Natural killer cell (primary cell): ENCODE results near the gene LRRC27. TPM values are rescaled to one million over a fixed set of nuclear protein-coding genes. Genes with fewer than 3 reads are reported as not detected.
A peak's percentile ranks its signal among the peaks of the same experiment; 100 is the strongest.

ENCODE experiments used
- ATAC-seq, 3 donors: fragments of 150-1000 bp in 2 of 3; fragments of 200-7000 bp in 1 of 3; cut with Tn5 transposase; 1 replicate in 1 of 3; 2 replicates in 2 of 3; pipeline ENCODE4 v1.10.0; 2021; ENCODE audit warnings: mild to moderate bottlenecking in 2 of 3, moderate library complexity in 2 of 3
- DNase-seq, 2 donors: peaks; one replicate each; pipeline versions ENCODE4 v3.0.0 to v3.0.0-alpha.2; 2013 to 2021; ENCODE audit warnings: mixed read lengths in 1 of 2
- H3K27ac ChIP-seq: one replicate; pipeline ENCODE4 v1.5.1; 2013; ENCODE audit warnings: mild to moderate bottlenecking, low read length
- H3K27me3 ChIP-seq: one replicate; pipeline ENCODE4 v1.6.1; 2013; ENCODE audit warnings: low read length; ENCODE audit not compliant: control insufficient read depth, insufficient read depth
- H3K36me3 ChIP-seq: one replicate; pipeline ENCODE4 v1.6.1; 2013; ENCODE audit warnings: low read length; ENCODE audit not compliant: control insufficient read depth, insufficient read depth
- H3K4me1 ChIP-seq: one replicate; pipeline ENCODE4 v1.6.1; 2013; ENCODE audit warnings: low read length; ENCODE audit not compliant: control insufficient read depth, insufficient read depth
- H3K4me3 ChIP-seq: one replicate; pipeline ENCODE4 v1.5.1; 2013; ENCODE audit warnings: low read length
- H3K9me3 ChIP-seq: one replicate; pipeline ENCODE4 v1.6.1; 2013; ENCODE audit warnings: low read length; ENCODE audit not compliant: control insufficient read depth, insufficient read depth
- H3K27ac Mint-ChIP-seq, 2 donors: one replicate each; pipeline ENCODE4 v1.8.0; 2022; ENCODE audit warnings: mild to moderate bottlenecking in 2 of 2, mixed read lengths in 2 of 2, moderate library complexity in 1 of 2
- H3K27me3 Mint-ChIP-seq, 2 donors: one replicate each; pipeline ENCODE4 v1.8.0; 2022; ENCODE audit warnings: low read depth in 2 of 2, mixed read lengths in 2 of 2
- H3K36me3 Mint-ChIP-seq: one replicate; pipeline ENCODE4 v1.8.0; 2022; ENCODE audit warnings: mixed read lengths
- H3K4me1 Mint-ChIP-seq, 2 donors: one replicate each; pipeline ENCODE4 v1.8.0; 2022; ENCODE audit warnings: mixed read lengths in 2 of 2
- H3K4me3 Mint-ChIP-seq: one replicate; pipeline ENCODE4 v1.8.0; 2022; ENCODE audit warnings: mild to moderate bottlenecking, moderate library complexity, mixed read lengths
- H3K9me3 Mint-ChIP-seq, 2 donors: one replicate each; pipeline ENCODE4 v1.8.0; 2022; ENCODE audit warnings: mixed read lengths in 2 of 2
- CTCF ChIP-seq: fragments of 200-600 bp; IDR thresholded peaks from one replicate; pipeline ENCODE4 v1.8.0; 2022; ENCODE audit warnings: antibody characterized with exemption
- WGBS: methylation state at CpG from one replicate; pipeline ENCODE4 v1.1.7; 2013; ENCODE audit warnings: missing lambda C conversion rate; ENCODE audit not compliant: insufficient coverage; 5-methylcytosine and 5-hydroxymethylcytosine counted together
- intact Hi-C: fragments of 100-400 bp; cut with micrococcal nuclease; formaldehyde crosslinking; loops from one replicate; pipeline ENCODE4 v1.14.2; 2022
- total RNA-seq, 4 donors: library from RNA; stranded (reverse); fragments of 120-200 nt in 1 of 4; gene quantifications; one replicate each; pipeline versions ENCODE4 v1.2.3 to v1.2.4, GENCODE V29; 2013 to 2022

Gene LRRC27
- total RNA-seq, 3 donors from 2014 or later (not counting 1 experiment from before 2014, with no cell fraction given): 8.1 to 22.5 (median 9.9) TPM

DNA sequence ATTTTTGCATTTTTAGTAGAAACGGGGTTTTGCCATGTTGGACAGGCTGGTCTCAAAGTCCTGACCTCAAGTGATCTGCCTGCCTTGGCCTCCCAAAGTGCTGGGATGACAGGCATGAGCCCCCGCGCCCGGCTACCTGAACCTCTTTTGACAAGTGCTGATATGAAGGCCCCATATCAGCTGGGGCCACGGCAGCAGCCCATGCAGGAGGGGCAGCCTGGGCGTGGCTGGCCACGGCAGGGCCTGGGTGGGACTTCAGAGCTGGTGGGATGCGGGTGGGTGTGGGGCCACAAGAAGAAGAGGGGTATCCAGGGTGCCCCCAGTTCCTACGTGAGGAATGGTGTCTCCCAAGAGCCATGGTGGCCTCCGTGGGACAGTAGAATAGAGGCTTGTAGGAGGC is 6.9 kb downstream of the LRRC27 start:
- intact Hi-C loops: no loop called here
- WGBS: 96% methylated on average over 10 of the region's 10 CpGs
- peak overlapping the region; percentile 31 to 70 for H3K27ac Mint-ChIP-seq

DNA sequence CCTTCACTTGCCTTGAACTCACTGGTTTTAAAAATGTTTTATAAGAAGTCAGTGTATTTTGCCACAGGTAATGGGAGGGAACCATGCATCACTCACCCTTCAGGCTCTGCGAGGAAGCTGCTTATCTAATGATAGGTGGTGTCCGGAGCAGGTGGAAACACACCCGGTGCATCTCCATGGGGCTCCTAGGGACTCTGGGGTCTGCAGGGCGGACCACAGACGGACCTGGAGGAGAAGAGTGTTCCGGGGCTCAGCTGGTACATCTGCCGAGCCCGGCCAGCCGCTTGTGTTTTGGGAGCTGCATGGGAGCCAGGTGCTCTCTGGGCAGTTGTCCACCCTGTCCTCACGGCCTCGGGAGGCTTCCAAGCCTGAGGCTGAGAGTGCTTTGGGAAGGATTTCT is 7.3 kb downstream of the LRRC27 start:
- Histone ChIP-seq H3K27ac (no peak overlapping the region), H3K36me3 (peaks cover 5% of the 10 kb centered on the region), H3K4me3 (no peak overlapping the region), H3K9me3 (no peaks in the 10 kb centered on the region), H3K27me3 (no peaks in the 10 kb centered on the region), H3K4me1 (peaks cover 26% of the 10 kb centered on the region)
- Mint-ChIP-seq H3K27me3 (no peaks in the 10 kb centered on the region), H3K9me3 (no peaks in the 10 kb centered on the region), H3K4me1 (peaks cover 26 to 35% of the 10 kb centered on the region in 2 donors), H3K36me3 (no peaks in the 10 kb centered on the region), H3K4me3 (no peak overlapping the region), H3K27ac (no peak overlapping the region)
- DNase-seq (no peak), ATAC-seq (no peak)
- WGBS: 96% methylated on average over 11 of the region's 11 CpGs
- intact Hi-C loops: no loop called here
- no peak for TF ChIP-seq CTCF

More for the DNA sequence above, 6.9 kb downstream of the LRRC27 start:
- no peak for DNase-seq
- Histone ChIP-seq H3K4me1 (peaks cover 26% of the 10 kb centered on the region), H3K4me3 (no peak overlapping the region), H3K27me3 (no peaks in the 10 kb centered on the region), H3K27ac (no peak overlapping the region), H3K36me3 (peaks cover 5% of the 10 kb centered on the region), H3K9me3 (no peaks in the 10 kb centered on the region)
- ATAC-seq: no peak
- H3K4me3 Mint-ChIP-seq: peak overlapping the region; percentile 58
- H3K4me1 Mint-ChIP-seq: peaks cover 26 to 35% of the 10 kb centered on the region in 2 donors
- TF ChIP-seq CTCF: no peak
- no peaks in the 10 kb centered on the region for H3K27me3 Mint-ChIP-seq
- H3K36me3 Mint-ChIP-seq: no peaks in the 10 kb centered on the region
- H3K9me3 Mint-ChIP-seq: no peaks in the 10 kb centered on the region

- ATAC-seq (no peak), DNase-seq (no peak)
- Histone ChIP-seq H3K27me3 (no peaks in the 10 kb centered on the region), H3K4me3 (no peak overlapping the region), H3K9me3 (no peaks in the 10 kb centered on the region), H3K4me1 (peaks cover 12% of the 10 kb centered on the region), H3K27ac (no peak overlapping the region), H3K36me3 (peaks cover 7% of the 10 kb centered on the region)
- peaks cover 11% of the 10 kb centered on the region for H3K36me3 Mint-ChIP-seq
- no peak for TF ChIP-seq CTCF
- intact Hi-C loops: no loop called here
- peaks cover 18% of the 10 kb centered on the region in 2 donors for H3K4me1 Mint-ChIP-seq
- 89% methylated on average over 6 of the region's 6 CpGs for WGBS
- H3K9me3 Mint-ChIP-seq: no peaks in the 10 kb centered on the region
- no peak overlapping the region for H3K27ac Mint-ChIP-seq
- no peaks in the 10 kb centered on the region for H3K27me3 Mint-ChIP-seq
- no peak overlapping the region for H3K4me3 Mint-ChIP-seq
Measured at GRCh38 chr10:132341017-132341416, 9.0 kb downstream of the LRRC27 start.

- no peak for DNase-seq
- H3K4me3 Mint-ChIP-seq: no peak overlapping the region
- intact Hi-C loops: no loop called here
- TF ChIP-seq CTCF: no peak
- peaks cover 10 to 11% of the 10 kb centered on the region in 2 donors for H3K4me1 Mint-ChIP-seq
- ATAC-seq: no peak
- Histone ChIP-seq H3K9me3 (no peaks in the 10 kb centered on the region), H3K27ac (no peak overlapping the region), H3K27me3 (no peaks in the 10 kb centered on the region), H3K4me1 (peaks cover 6% of the 10 kb centered on the region), H3K4me3 (no peak overlapping the region), H3K36me3 (peaks cover 7% of the 10 kb centered on the region)
- no peaks in the 10 kb centered on the region for H3K27me3 Mint-ChIP-seq
- H3K27ac Mint-ChIP-seq: no peak overlapping the region
- H3K36me3 Mint-ChIP-seq: peaks cover 11% of the 10 kb centered on the region
- 65% methylated on average over 4 of the region's 4 CpGs for WGBS
- no peaks in the 10 kb centered on the region for H3K9me3 Mint-ChIP-seq
Measured at GRCh38 chr10:132341781-132342180, 9.8 kb downstream of the LRRC27 start.
